IMR-90 (cell line): ENCODE data around the gene CCDC136. TPM values are rescaled to one million over a fixed set of nuclear protein-coding genes. Genes with fewer than 3 reads are reported as not detected.

Experiments
- ATAC-seq: fragments of 200-7000 bp; cut with Tn5 transposase; 2 replicates; pipeline ENCODE4 v1.9.1; 2020; ENCODE audit warnings: low read depth, mild to moderate bottlenecking, moderate library complexity
- BruUV-seq: library from RNA; stranded (reverse); fragments of 400-500 nt; replicated peaks from 2 replicates; lab custom pipeline; 2021; lab: Mats Ljungman, UMichigan
- CTCF ChIA-PET: fragments of 300-600 bp; formaldehyde crosslinking; extraction: SDS; loops from one replicate; lab custom pipeline; 2021; ENCODE audit warnings: antibody characterized with exemption; lab: Yijun Ruan, JAX
- POLR2A ChIA-PET: fragments of 300-600 bp; sonication (Branson Sonifier 250); formaldehyde crosslinking; loops from one replicate; lab custom pipeline; 2022; ENCODE audit warnings: antibody characterized with exemption; ENCODE audit not compliant: unreplicated experiment; lab: Charles Lee
- DNase-seq: peaks from one replicate; pipeline ENCODE4 v3.0.0; 2013
- H2AFZ ChIP-seq: replicated peaks from 2 replicates; pipeline ENCODE3; 2013; ENCODE audit warnings: low read length, mild to moderate bottlenecking; ENCODE audit not compliant: poor library complexity
- H2AK5ac ChIP-seq: 2 replicates; pipeline ENCODE4 v1.6.1; 2013; ENCODE audit warnings: low read depth, low read length, inconsistent platforms
- H2AK9ac ChIP-seq: replicated peaks from 2 replicates; pipeline ENCODE3; 2013; ENCODE audit warnings: mild to moderate bottlenecking, low read depth, low read length, moderate library complexity; ENCODE audit not compliant: poor library complexity
- H2BK120ac ChIP-seq: 2 replicates; pipeline ENCODE4 v1.6.1; 2013; ENCODE audit warnings: low read depth, low read length, inconsistent platforms
- H2BK15ac ChIP-seq: 3 replicates; pipeline ENCODE4 v1.6.1; 2013; ENCODE audit warnings: low read depth, low read length, inconsistent platforms
- H2BK20ac ChIP-seq: 2 replicates; pipeline ENCODE4 v1.6.1; 2013; ENCODE audit warnings: low read depth, mild to moderate bottlenecking, inconsistent platforms, low read length, moderate library complexity
- H2BK5ac ChIP-seq: 2 replicates; pipeline ENCODE4 v1.6.1; 2013; ENCODE audit warnings: mild to moderate bottlenecking, low read depth, low read length, inconsistent platforms; ENCODE audit not compliant: poor library complexity, severe bottlenecking
- H3K14ac ChIP-seq: replicated peaks from 2 replicates; pipeline ENCODE4 v1.6.1; 2013; ENCODE audit warnings: low read depth, low read length, inconsistent platforms
- H3K18ac ChIP-seq: 2 replicates; pipeline ENCODE4 v1.6.1; 2013; ENCODE audit warnings: low read depth, low read length, control low read depth
- H3K23ac ChIP-seq: 2 replicates; pipeline ENCODE4 v1.6.1; 2013; ENCODE audit warnings: low read depth, low read length, inconsistent platforms
- H3K27ac ChIP-seq: 2 replicates; pipeline ENCODE4 v1.5.1; 2013; ENCODE audit warnings: mild to moderate bottlenecking, control low read depth, low read length; ENCODE audit not compliant: insufficient read depth
- H3K27me3 ChIP-seq: 2 replicates; pipeline ENCODE4 v1.6.1; 2013; ENCODE audit warnings: low read length; ENCODE audit not compliant: control insufficient read depth, insufficient read depth
- H3K36me3 ChIP-seq: 2 replicates; pipeline ENCODE4 v1.6.1; 2013; ENCODE audit warnings: low read length, mixed read lengths; ENCODE audit not compliant: control insufficient read depth, insufficient read depth
- H3K4ac ChIP-seq: 2 replicates; pipeline ENCODE4 v1.6.1; 2013; ENCODE audit warnings: low read depth, low read length, inconsistent platforms
- H3K4me1 ChIP-seq: 2 replicates; pipeline ENCODE4 v1.6.1; 2013; ENCODE audit warnings: low read length, mixed read lengths; ENCODE audit not compliant: control insufficient read depth, insufficient read depth
- H3K4me2 ChIP-seq: 2 replicates; pipeline ENCODE4 v1.6.1; 2013; ENCODE audit warnings: low read depth, mild to moderate bottlenecking, control low read depth, low read length, moderate library complexity
- H3K4me3 ChIP-seq: 2 replicates; pipeline ENCODE4 v1.5.1; 2013; ENCODE audit warnings: low read depth, mild to moderate bottlenecking, control low read depth, low read length, moderate library complexity; ENCODE audit not compliant: insufficient read depth
- H3K56ac ChIP-seq: 2 replicates; pipeline ENCODE4 v1.6.1; 2013; ENCODE audit warnings: low read length, inconsistent platforms; ENCODE audit not compliant: insufficient read depth; ENCODE audit errors: extremely low read depth
- H3K79me1 ChIP-seq, 2 experiments: 2 replicates each; pipeline ENCODE4 v1.6.1; 2013; ENCODE audit warnings: low read length in 2 of 2, inconsistent platforms in 1 of 2, low read depth in 1 of 2
- H3K9ac ChIP-seq: 2 replicates; pipeline ENCODE4 v1.6.1; 2013; ENCODE audit warnings: low read depth, low read length, control low read depth
- H3K9me1 ChIP-seq: 2 replicates; pipeline ENCODE4 v1.6.1; 2013; ENCODE audit warnings: low read length, inconsistent platforms; ENCODE audit not compliant: insufficient read depth
- H3K9me3 ChIP-seq: 2 replicates; pipeline ENCODE4 v1.6.1; 2013; ENCODE audit warnings: low read length; ENCODE audit not compliant: control insufficient read depth, insufficient read depth
- H4K20me1 ChIP-seq: 2 replicates; pipeline ENCODE4 v1.6.1; 2013; ENCODE audit warnings: low read length, inconsistent platforms; ENCODE audit not compliant: insufficient read depth
- H4K5ac ChIP-seq: 2 replicates; pipeline ENCODE4 v1.6.1; 2013; ENCODE audit warnings: mild to moderate bottlenecking, low read depth, low read length, control low read depth
- H4K8ac ChIP-seq, 2 experiments: 2 replicates each; pipeline ENCODE4 v1.6.1; 2013; ENCODE audit warnings: low read depth in 2 of 2, low read length in 2 of 2, control low read depth in 1 of 2, inconsistent platforms in 1 of 2
- H4K91ac ChIP-seq: 2 replicates; pipeline ENCODE4 v1.6.1; 2013; ENCODE audit warnings: low read depth, low read length, inconsistent platforms; ENCODE audit not compliant: insufficient read depth
- CHD1 ChIP-seq: IDR thresholded peaks from 2 replicates; pipeline ENCODE4 v1.6.1; 2012; ENCODE audit warnings: low read depth, low read length, improper control_type of control experiment
- FOS ChIP-seq: fragments of 150-350 bp; IDR thresholded peaks from 2 replicates; pipeline ENCODE4 v1.6.1; 2016; ENCODE audit warnings: low read depth, low read length
- MAFK ChIP-seq: IDR thresholded peaks from 2 replicates; pipeline ENCODE4 v1.6.1; 2012; ENCODE audit warnings: low read depth, low read length, improper control_type of control experiment
- POLR2A ChIP-seq: IDR thresholded peaks from 2 replicates; pipeline ENCODE4 v1.6.1; 2012; ENCODE audit warnings: mild to moderate bottlenecking, low read depth, low read length
- RAD21 ChIP-seq: IDR thresholded peaks from 2 replicates; pipeline ENCODE4 v1.6.1; 2012; ENCODE audit warnings: low read length, improper control_type of control experiment
- WGBS, 2 experiments: methylation state at CpG; one replicate each; pipeline versions ENCODE4 v1.1.5 to v1.1.7; 2013; ENCODE audit warnings: missing lambda C conversion rate in 2 of 2; ENCODE audit not compliant: insufficient read length in 1 of 2; ENCODE audit errors: extremely low coverage in 2 of 2; 5-methylcytosine and 5-hydroxymethylcytosine counted together
- dilution Hi-C: fragments of 300-500 bp; cut with HindIII; formaldehyde crosslinking; loops from one replicate; pipeline ENCODE4 v1.14.3; 2018; ENCODE audit warnings: low sequenced_read_pairs; ENCODE audit not compliant: unreplicated experiment
- in situ Hi-C: fragments of 300-500 bp; cut with MboI; formaldehyde crosslinking; loops from 3 replicates; pipeline ENCODE4 v1.14.3; 2019; ENCODE audit warnings: low sequenced_read_pairs, inconsistent platforms, mixed read lengths
- intact Hi-C: fragments of 100-400 bp; cut with micrococcal nuclease; formaldehyde crosslinking; loops from 2 replicates; pipeline ENCODE4 v1.10.0; 2022
- polyA plus RNA-seq, 3 experiments: library from polyadenylated mRNA; depleted of rRNA; stranded (reverse); fragments of >200 nt; gene quantifications; 2 replicates each; pipeline ENCODE4 v1.2.3, GENCODE V29; 2012; ENCODE audit warnings: low replicate concordance in 1 of 3
- total RNA-seq: library from RNA; depleted of rRNA; stranded (reverse); fragments of >200 nt; gene quantifications from 2 replicates; pipeline ENCODE4 v1.2.3, GENCODE V29; 2012
- TF ChIP-seq, protein P1 (sequence below): fragments of 150-350 bp; IDR thresholded peaks from 2 replicates; pipeline ENCODE4 v1.6.1; 2016; ENCODE audit warnings: low read depth, mild to moderate bottlenecking, low read length, moderate library complexity, borderline replicate concordance

Gene CCDC136
- total and polyA plus RNA-seq, 2 of the 4 experiments (the other 2 are of a cell fraction) = 7.7 to 18.0 TPM

DNA sequence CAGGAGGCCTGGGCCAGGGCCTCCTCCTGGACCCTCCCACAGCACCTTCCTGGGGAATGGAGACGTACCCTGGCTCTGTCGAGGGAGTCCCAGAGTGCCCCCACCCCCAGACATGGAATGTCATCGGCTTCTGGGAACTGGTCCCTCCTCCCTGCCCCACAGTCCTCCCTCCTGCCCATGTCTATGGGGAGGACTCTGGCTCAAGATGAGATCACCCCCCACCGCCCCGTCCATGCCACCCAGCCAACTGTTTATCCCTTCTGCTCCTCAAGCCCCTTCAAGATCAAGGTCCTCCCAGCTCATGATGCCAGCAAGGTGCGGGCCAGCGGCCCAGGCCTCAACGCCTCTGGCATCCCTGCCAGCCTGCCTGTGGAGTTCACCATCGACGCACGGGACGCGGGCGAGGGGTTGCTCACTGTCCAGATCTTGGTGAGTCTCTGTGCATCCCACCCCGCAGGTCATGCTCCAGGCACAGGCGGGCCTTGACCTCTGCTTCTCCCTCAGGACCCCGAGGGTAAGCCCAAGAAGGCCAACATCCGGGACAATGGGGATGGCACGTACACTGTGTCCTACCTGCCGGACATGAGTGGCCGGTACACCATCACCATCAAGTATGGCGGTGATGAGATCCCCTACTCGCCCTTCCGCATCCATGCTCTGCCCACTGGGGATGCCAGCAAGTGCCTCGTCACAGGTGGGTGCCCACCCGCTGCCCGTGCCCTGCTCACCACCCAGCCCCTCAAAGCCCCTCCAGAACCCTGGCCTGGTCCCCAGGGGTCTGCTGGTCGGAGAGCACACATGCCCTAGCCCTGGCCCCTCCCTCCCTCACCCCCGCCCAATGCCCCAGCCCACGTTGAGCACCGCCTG lies 56.8 kb downstream of the CCDC136 start (continued):
- TF ChIP-seq RAD21 = no peak

DNA sequence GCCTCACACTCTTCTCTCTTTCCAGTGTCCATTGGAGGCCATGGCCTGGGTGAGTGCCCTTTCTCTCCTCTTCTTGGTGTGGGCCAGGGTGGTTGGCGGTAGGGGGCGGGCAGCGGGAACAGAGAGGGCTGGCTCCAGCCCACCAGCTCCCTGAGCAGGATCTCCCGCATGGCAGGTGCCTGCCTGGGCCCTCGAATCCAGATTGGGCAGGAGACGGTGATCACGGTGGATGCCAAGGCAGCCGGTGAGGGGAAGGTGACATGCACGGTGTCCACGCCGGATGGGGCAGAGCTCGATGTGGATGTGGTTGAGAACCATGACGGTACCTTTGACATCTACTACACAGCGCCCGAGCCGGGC lies 57.4 kb downstream of the CCDC136 start:
- 98% methylated on average over 8 of the region's 16 CpGs; no CpG with 5 or more reads in 1 of the 2 experiments for WGBS, 2 experiments
- no peaks in the 10 kb centered on the region for H3K9me1 ChIP-seq
- no TSS peak for BruUV-seq
- H2BK15ac ChIP-seq = no peak overlapping the region
- dilution Hi-C loops (no loop called here), intact Hi-C loops (no loop called here), in situ Hi-C loops (no loop called here)
- peak overlapping the region; percentile 50 for H2AK9ac ChIP-seq
- no peak overlapping the region for H3K9ac ChIP-seq
- H3K4ac ChIP-seq = no peak overlapping the region
- no peak overlapping the region for H4K8ac ChIP-seq
- no peaks in the 10 kb centered on the region for H3K9me3 ChIP-seq
- no peak overlapping the region for H3K23ac ChIP-seq
- no peak overlapping the region for H3K27ac ChIP-seq
- no peak for ATAC-seq
- H4K5ac ChIP-seq = no peak overlapping the region
- no peaks in the 10 kb centered on the region for H3K27me3 ChIP-seq
- ChIA-PET POLR2A (no interaction called here), CTCF (no interaction called here)
- H2BK120ac ChIP-seq = no peak overlapping the region
- no peaks in the 10 kb centered on the region for H3K4me1 ChIP-seq
- no peak overlapping the region for H3K18ac ChIP-seq
- DNase-seq = no peak
- no peak overlapping the region for H2AFZ ChIP-seq
- no peak overlapping the region for H4K91ac ChIP-seq
- H3K4me3 ChIP-seq = no peak overlapping the region
- H3K14ac ChIP-seq = no peak overlapping the region
- H4K20me1 ChIP-seq = peaks cover 58% of the 10 kb centered on the region
- peaks cover 37 to 68% of the 10 kb centered on the region in 2 experiments for H3K79me1 ChIP-seq
- no peak overlapping the region for H2AK5ac ChIP-seq
- no peak overlapping the region for H2BK5ac ChIP-seq
- TF ChIP-seq, protein P1, sequence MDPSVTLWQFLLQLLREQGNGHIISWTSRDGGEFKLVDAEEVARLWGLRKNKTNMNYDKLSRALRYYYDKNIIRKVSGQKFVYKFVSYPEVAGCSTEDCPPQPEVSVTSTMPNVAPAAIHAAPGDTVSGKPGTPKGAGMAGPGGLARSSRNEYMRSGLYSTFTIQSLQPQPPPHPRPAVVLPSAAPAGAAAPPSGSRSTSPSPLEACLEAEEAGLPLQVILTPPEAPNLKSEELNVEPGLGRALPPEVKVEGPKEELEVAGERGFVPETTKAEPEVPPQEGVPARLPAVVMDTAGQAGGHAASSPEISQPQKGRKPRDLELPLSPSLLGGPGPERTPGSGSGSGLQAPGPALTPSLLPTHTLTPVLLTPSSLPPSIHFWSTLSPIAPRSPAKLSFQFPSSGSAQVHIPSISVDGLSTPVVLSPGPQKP = no peak
- TF ChIP-seq CHD1 = no peak
- no peak for TF ChIP-seq FOS
- TF ChIP-seq MAFK = no peak
- no peak for TF ChIP-seq POLR2A
- H2BK20ac ChIP-seq = no peak overlapping the region
- peaks cover 96% of the 10 kb centered on the region for H3K36me3 ChIP-seq
- H3K4me2 ChIP-seq = no peak overlapping the region
- no peak overlapping the region for H3K56ac ChIP-seq
